ENCODE results near the gene MAST2. TPM values are rescaled to one million over a fixed set of nuclear protein-coding genes. Genes with fewer than 3 reads are reported as not detected.

Gene MAST2
- total and polyA plus RNA-seq, 9 of the 15 experiments (the other 6 are each of a cell fraction or from before 2014, with no cell fraction given): 0.73 to 32.0 (median 17.8) TPM

GRCh38 chr1:45938029-45938428 is 134.6 kb downstream of the MAST2 start:
- DNase-seq (ENCODE audit: extremely low read depth in 1 of 4, low spot score in 3 of 4) (no peak), ATAC-seq (no peak), FAIRE-seq (no peak)
- no peaks in the 10 kb centered on the region for H4K20me1 ChIP-seq (replicated peaks; ENCODE audit: control insufficient read depth, insufficient read depth, low read length)
- no peak overlapping the region for H3K4me2 ChIP-seq (ENCODE audit: insufficient read depth, low read length)
- peaks cover 4% of the 10 kb centered on the region; the same call in 1 of the 3 replicates for H3K79me2 ChIP-seq (ENCODE audit: control insufficient read depth, insufficient read depth, low read length)
- no peaks in the 10 kb centered on the region for H3K9me1 ChIP-seq (ENCODE audit: control insufficient read depth, insufficient read depth, low read length)
- BruUV-seq (replicated peaks): no TSS peak
- no peaks in the 10 kb centered on the region for H3K36me3 ChIP-seq (ENCODE audit: control insufficient read depth, insufficient read depth, low read length)
- POLR2A ChIA-PET: interaction anchor here (1.0 to 1.6 kb wide), 2 partner anchors 9 to 25 kb away, joined by 3 to 6 read pairs; no protein-coding TSS in a partner anchor
- H3K4me1 ChIP-seq (replicated peaks in 1 of 2; ENCODE audit: control insufficient read depth in 2 of 2, insufficient read depth in 2 of 2, low read length in 2 of 2): no peaks in the 10 kb centered on the region
- H3K4me3 ChIP-seq: no peak overlapping the region
- CTCF ChIA-PET (ENCODE audit: low intra/inter-chr PET ratio): no interaction called here
- in situ Hi-C loops (cut with MboI): no loop called here
- intact Hi-C loops (cut with micrococcal nuclease): no loop called here
- no peak overlapping the region for H3K9ac ChIP-seq (ENCODE audit: insufficient read depth in 1 of 2, low read depth in 2 of 2, low read length in 2 of 2)
- H3K9me3 ChIP-seq (replicated peaks; ENCODE audit: control insufficient read depth, insufficient read depth, low read depth, low read length): no peaks in the 10 kb centered on the region
- H3K27me3 ChIP-seq (ENCODE audit: control insufficient read depth in 2 of 2, insufficient read depth in 2 of 2, low read length in 2 of 2): no peaks in the 10 kb centered on the region
- no peak overlapping the region for H2AFZ ChIP-seq (ENCODE audit: low read depth, low read length)
- TF ChIP-seq CGGBP1 (CRISPR knock-in tag; IDR thresholded peaks at IDR 0.05) (no peak), BRCA1 (IDR thresholded peaks at IDR 0.05) (no peak), BRCA1 (CRISPR knock-in tag; IDR thresholded peaks at IDR 0.05) (no peak), ARID1B (IDR thresholded peaks at IDR 0.05) (no peak), NR2C1 (IDR thresholded peaks at IDR 0.05) (no peak), NR2C1 (tag; IDR thresholded peaks at IDR 0.05) (no peak), SIX5 (IDR thresholded peaks at IDR 0.05; ENCODE audit: borderline replicate concordance in 1 of 2, insufficient read depth in 1 of 2, low read depth in 1 of 2, low read length in 2 of 2) (no peak), ZKSCAN1 (IDR thresholded peaks at IDR 0.05; ENCODE audit: low read depth, low read length) (no peak), NCOA4 (IDR thresholded peaks at IDR 0.05; ENCODE audit: partially characterized antibody) (no peak), ZNF239 (CRISPR knock-in tag; IDR thresholded peaks at IDR 0.05) (no peak), CREB3 (tag; conservative IDR thresholded peaks at IDR 0.05; ENCODE audit: low read depth) (no peak), MBD2 (IDR thresholded peaks at IDR 0.05; ENCODE audit: borderline replicate concordance, low read depth) (no peak), HNRNPK (IDR thresholded peaks at IDR 0.05; ENCODE audit: low read depth, low read length, poor library complexity, severe bottlenecking) (no peak), ZFP1 (CRISPR knock-in tag; IDR thresholded peaks at IDR 0.05) (no peak), GATAD2A (IDR thresholded peaks at IDR 0.05) (no peak), MEF2D (tag; conservative IDR thresholded peaks at IDR 0.05; ENCODE audit: low read depth) (no peak), ZNF24 (IDR thresholded peaks at IDR 0.05) (no peak), CCNT2 (IDR thresholded peaks at IDR 0.05; ENCODE audit: borderline replicate concordance, extremely low read depth, insufficient read length, low read depth, low read length) (no peak)
- TF ChIP-seq, protein P1, sequence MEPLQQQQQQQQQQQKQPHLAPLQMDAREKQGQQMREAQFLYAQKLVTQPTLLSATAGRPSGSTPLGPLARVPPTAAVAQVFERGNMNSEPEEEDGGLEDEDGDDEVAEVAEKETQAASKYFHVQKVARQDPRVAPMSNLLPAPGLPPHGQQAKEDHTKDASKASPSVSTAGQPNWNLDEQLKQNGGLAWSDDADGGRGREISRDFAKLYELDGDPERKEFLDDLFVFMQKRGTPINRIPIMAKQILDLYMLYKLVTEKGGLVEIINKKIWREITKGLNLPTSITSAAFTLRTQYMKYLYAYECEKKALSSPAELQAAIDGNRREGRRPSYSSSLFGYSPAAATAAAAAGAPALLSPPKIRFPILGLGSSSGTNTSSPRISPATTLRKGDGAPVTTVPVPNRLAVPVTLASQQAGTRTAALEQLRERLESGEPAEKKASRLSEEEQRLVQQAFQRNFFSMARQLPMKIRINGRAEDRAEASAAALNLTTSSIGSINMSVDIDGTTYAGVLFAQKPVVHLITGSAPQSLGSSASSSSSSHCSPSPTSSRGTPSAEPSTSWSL (CRISPR knock-in tag; IDR thresholded peaks at IDR 0.05; ENCODE audit: borderline replicate concordance): no peak
- no peak overlapping the region for H3K27ac ChIP-seq (ENCODE audit: extremely low read depth, low read depth, low read length)
